Adipocyte (in vitro differentiated cells): ENCODE measurements around the gene TMEM92.
A peak's percentile ranks its signal among the peaks of the same experiment; 100 is the strongest.
"Not testable (repeated sequence)": the region's sequence is repeated elsewhere in the genome, so short reads cannot be mapped to it uniquely, and the experiment has no call there.

Experiments
- DNase-seq: peaks from one replicate; pipeline ENCODE4 v3.0.0-alpha.2; 2015; ENCODE audit warnings: low read depth
- H3K27me3 ChIP-seq: replicated peaks from 2 replicates; pipeline ENCODE4 v1.7.0; 2013; ENCODE audit warnings: mild to moderate bottlenecking, low read length, moderate library complexity; ENCODE audit not compliant: control insufficient read depth, insufficient read depth
- H3K36me3 ChIP-seq: 2 replicates; pipeline ENCODE4 v1.7.0; 2013; ENCODE audit warnings: low read length, mild to moderate bottlenecking, moderate library complexity; ENCODE audit not compliant: control insufficient read depth, insufficient read depth, severe bottlenecking
- H3K4me1 ChIP-seq: 2 replicates; pipeline ENCODE4 v1.7.0; 2013; ENCODE audit warnings: mild to moderate bottlenecking, low read length, moderate library complexity; ENCODE audit not compliant: control insufficient read depth, insufficient read depth
- H3K4me3 ChIP-seq: 2 replicates; pipeline ENCODE4 v1.7.0; 2013; ENCODE audit warnings: mild to moderate bottlenecking, low read length, moderate library complexity
- H3K9ac ChIP-seq: 2 replicates; pipeline ENCODE4 v1.7.0; 2013; ENCODE audit warnings: mild to moderate bottlenecking, low read length, moderate library complexity
- H3K9me3 ChIP-seq: 2 replicates; pipeline ENCODE4 v1.7.0; 2013; ENCODE audit warnings: mild to moderate bottlenecking, low read length, moderate library complexity; ENCODE audit not compliant: control insufficient read depth

The TMEM92 gene

GRCh38 chr17:50304781-50305404 is 30.6 kb downstream of the TMEM92 start:
- no peaks in the 10 kb centered on the region for H3K9me3 ChIP-seq
- H3K4me1 ChIP-seq: peaks cover 16% of the 10 kb centered on the region
- H3K9ac ChIP-seq: no peak overlapping the region
- DNase-seq: peak; percentile 12
- H3K27me3 ChIP-seq: no peaks in the 10 kb centered on the region
- H3K36me3 ChIP-seq: no peaks in the 10 kb centered on the region
- peak overlapping the region; percentile 4 for H3K4me3 ChIP-seq

GRCh38 chr17:50307654-50308053 is 33.4 kb downstream of the TMEM92 start:
- H3K36me3 ChIP-seq: no peaks in the 10 kb centered on the region
- H3K4me1 ChIP-seq: peaks cover 25% of the 10 kb centered on the region
- no peak overlapping the region for H3K9ac ChIP-seq
- DNase-seq: no peak
- no peaks in the 10 kb centered on the region for H3K9me3 ChIP-seq
- H3K27me3 ChIP-seq: peaks cover 5% of the 10 kb centered on the region
- no peak overlapping the region for H3K4me3 ChIP-seq

DNA sequence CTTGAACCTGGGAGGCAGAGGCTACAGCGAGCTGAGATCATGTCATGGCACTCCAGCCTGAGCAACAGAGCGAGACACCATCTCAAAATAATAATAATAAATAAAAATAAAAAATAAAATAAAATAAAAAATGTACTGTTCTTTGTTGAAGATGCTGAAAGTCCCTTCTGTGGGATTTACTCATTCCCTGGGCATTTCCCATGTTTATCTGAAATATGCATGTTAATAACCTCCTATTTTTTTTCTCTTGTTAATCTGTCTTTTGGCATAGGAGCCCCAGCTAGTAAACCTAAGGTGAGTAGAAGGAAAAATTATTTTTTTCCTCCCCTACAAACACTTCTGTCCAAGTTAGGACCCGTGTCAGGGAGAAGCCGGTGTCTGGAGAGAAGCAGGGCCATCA is 34.4 kb downstream of the TMEM92 start:
- H3K4me3 ChIP-seq: no peak overlapping the region

DNA sequence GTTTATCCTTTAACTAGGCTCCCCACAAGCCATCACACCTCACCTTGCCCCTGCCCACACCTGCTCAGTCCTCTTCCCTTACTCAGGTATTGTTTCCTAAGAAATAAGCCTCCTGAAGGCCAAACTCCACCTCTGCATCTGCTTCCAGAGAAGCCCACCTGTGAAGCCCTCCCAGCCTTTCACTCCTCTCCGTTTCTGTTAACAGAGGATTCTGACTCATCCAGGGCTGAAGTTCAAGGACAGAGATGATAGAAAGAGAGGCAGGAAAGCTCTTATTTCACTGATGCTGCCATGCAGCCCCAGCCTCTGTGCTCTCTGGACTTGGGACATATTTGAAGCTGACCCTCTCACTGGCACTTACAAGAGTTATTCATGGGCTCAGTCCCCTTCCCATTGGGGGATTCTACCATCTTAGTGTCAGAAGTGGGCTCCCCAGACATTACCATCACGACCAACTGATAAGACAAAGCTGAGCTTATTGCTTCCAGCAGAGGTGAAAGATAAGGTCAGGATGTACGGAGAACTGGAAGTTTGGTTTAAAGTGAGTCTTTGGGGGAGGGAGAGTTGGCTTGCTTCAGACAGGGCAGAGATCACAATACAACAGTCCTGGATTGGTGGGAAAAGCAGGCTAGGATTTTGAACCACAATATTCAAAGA is 36.3 kb downstream of the TMEM92 start:
- H3K36me3 ChIP-seq: no peaks in the 10 kb centered on the region
- no peak overlapping the region for H3K9ac ChIP-seq
- peaks cover 13% of the 10 kb centered on the region for H3K4me1 ChIP-seq
- H3K27me3 ChIP-seq: peaks cover 5% of the 10 kb centered on the region
- H3K9me3 ChIP-seq: no peaks in the 10 kb centered on the region
- no peak for DNase-seq
- H3K4me3 ChIP-seq: no peak overlapping the region

More for the DNA sequence above, 34.4 kb downstream of the TMEM92 start:
- Histone ChIP-seq H3K27me3 (peaks cover 5% of the 10 kb centered on the region), H3K4me1 (peaks cover 25% of the 10 kb centered on the region), H3K9ac (no peak overlapping the region), H3K9me3 (no peaks in the 10 kb centered on the region), H3K36me3 (no peaks in the 10 kb centered on the region)
- DNase-seq: no peak

DNA sequence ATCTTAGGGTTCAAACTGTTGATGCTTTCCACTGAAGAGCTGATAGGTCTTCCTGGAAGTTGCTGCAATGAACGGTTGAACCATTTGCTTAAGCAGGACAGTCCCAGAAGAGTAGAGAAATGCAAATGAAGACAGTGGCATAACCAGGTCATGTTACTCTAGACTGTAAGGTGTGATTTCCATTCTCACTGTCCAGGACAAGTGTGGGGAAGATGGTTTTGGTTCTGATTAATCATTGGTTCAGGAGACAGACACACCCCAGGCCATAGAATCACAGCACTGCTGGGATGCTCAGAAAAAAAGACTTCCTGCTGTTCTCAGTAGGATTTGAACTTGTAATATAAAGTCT is 36.8 kb downstream of the TMEM92 start:
- DNase-seq: no peak
- Histone ChIP-seq H3K4me1 (peaks cover 13% of the 10 kb centered on the region), H3K27me3 (peaks cover 5% of the 10 kb centered on the region)

DNA sequence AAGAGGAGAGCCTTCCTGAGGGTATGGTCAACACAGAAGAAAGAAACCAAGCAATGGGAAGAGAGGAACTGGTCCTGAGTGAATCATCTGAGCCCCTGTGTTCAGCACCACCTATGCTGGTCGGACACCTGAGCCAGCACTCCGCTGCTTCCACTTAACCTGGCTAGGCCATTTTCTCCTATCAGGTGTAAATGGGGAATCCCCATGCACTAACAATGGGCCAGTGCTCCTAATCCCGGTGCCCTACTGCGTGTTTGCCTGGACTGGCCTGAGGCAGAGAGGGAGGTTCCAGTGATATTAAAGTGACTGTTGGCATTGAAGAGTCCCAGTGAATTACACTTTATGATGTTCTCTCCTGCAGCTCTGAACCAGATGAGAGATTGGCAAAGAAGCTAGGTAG is 37.2 kb downstream of the TMEM92 start:
- DNase-seq: no peak
- Histone ChIP-seq H3K9me3 (no peaks in the 10 kb centered on the region), H3K4me1 (peaks cover 13% of the 10 kb centered on the region), H3K36me3 (no peaks in the 10 kb centered on the region), H3K9ac (no peak overlapping the region), H3K4me3 (no peak overlapping the region), H3K27me3 (peaks cover 5% of the 10 kb centered on the region)

More for the DNA sequence above, 36.8 kb downstream of the TMEM92 start:
- Histone ChIP-seq H3K9me3 (no peaks in the 10 kb centered on the region), H3K4me3 (no peak overlapping the region), H3K36me3 (no peaks in the 10 kb centered on the region), H3K9ac (no peak overlapping the region)

DNA sequence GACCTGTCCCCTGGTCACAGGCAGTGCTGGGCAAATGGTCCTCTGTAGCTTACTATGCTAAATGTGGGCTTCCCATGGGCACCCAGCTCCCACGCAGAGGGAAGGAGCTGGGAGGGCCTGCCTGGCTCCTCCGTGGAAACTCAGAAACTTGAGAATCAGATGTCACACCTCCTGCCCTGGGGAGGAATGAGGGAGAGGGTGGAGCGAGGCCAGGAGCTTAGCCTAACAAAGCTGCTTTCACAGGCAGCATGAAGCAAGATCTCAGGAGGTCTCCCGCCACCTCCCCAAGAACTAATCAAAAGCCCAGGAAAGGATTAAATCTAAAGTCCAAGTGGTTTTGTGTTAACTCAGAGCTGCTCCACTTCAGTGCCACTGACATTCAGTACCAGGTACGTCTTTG is 38.0 kb downstream of the TMEM92 start:
- Histone ChIP-seq H3K27me3 (peaks cover 5% of the 10 kb centered on the region), H3K4me1 (peaks cover 13% of the 10 kb centered on the region), H3K9ac (no peak overlapping the region), H3K4me3 (no peak overlapping the region), H3K9me3 (no peaks in the 10 kb centered on the region), H3K36me3 (no peaks in the 10 kb centered on the region)
- peak; percentile 71 for DNase-seq

- peaks cover 9% of the 10 kb centered on the region for H3K4me1 ChIP-seq
- DNase-seq: no peak
- no peak overlapping the region for H3K4me3 ChIP-seq
- H3K9ac ChIP-seq: no peak overlapping the region
- no peaks in the 10 kb centered on the region for H3K9me3 ChIP-seq
- H3K36me3 ChIP-seq: no peaks in the 10 kb centered on the region
- peaks cover 5% of the 10 kb centered on the region for H3K27me3 ChIP-seq
Observed at GRCh38 chr17:50314456-50315011, 40.3 kb downstream of the TMEM92 start.

- Histone ChIP-seq H3K4me3 (no peak overlapping the region), H3K9ac (no peak overlapping the region), H3K36me3 (no peaks in the 10 kb centered on the region), H3K9me3 (no peaks in the 10 kb centered on the region), H3K27me3 (peaks cover 5% of the 10 kb centered on the region), H3K4me1 (peaks cover 9% of the 10 kb centered on the region)
- DNase-seq: no peak
Observed at GRCh38 chr17:50316016-50316587, 41.8 kb downstream of the TMEM92 start.

DNA sequence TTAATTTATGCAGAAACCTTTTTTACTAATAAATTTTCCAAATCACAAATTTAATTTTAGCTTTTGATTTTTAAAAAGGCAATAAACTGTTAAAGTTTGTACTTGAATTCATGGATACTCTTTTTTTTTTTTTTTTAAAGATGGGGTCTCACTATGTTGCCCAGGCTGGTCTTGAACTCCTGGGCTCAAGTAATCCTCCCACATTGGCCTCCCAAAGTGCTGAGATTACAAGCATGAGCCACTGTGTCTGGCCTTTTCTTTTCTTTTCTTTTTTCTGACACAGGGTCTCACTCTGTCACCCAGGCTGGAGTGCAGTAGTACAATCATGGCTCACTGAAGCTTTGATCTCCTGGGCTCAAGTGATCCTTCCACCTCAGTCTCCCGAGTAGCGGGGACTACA is 42.4 kb downstream of the TMEM92 start:
- H3K27me3 ChIP-seq, H3K4me1 ChIP-seq, H3K9me3 ChIP-seq, H3K36me3 ChIP-seq, H3K4me3 ChIP-seq, H3K9ac ChIP-seq, DNase-seq: not testable (repeated sequence)

GRCh38 chr17:50317121-50317520 is 42.9 kb downstream of the TMEM92 start:
- no peaks in the 10 kb centered on the region for H3K36me3 ChIP-seq
- H3K27me3 ChIP-seq: peaks cover 5% of the 10 kb centered on the region
- H3K4me3 ChIP-seq: no peak overlapping the region
- DNase-seq: no peak
- peaks cover 5% of the 10 kb centered on the region for H3K4me1 ChIP-seq
- no peaks in the 10 kb centered on the region for H3K9me3 ChIP-seq
- no peak overlapping the region for H3K9ac ChIP-seq
